Thyroid gland (tissue), 4 donors: ENCODE data around the gene UGGT1. TPM values are rescaled to one million over a fixed set of nuclear protein-coding genes. Genes with fewer than 3 reads are reported as not detected.

Experiments used
- DNase-seq, 2 donors: peaks; one replicate each; pipeline ENCODE4 v3.0.0-alpha.2; 2019
- H3K27ac ChIP-seq, 3 donors: fragments of 200-600 bp; sonication (generic); 1 replicate in 2 of 3; 2 replicates in 1 of 3; pipeline ENCODE4 v1.5.1; 2016 to 2019; ENCODE audit warnings: mild to moderate bottlenecking in 1 of 3, moderate library complexity in 1 of 3
- H3K27me3 ChIP-seq: fragments of 200-600 bp; sonication (generic); one replicate; pipeline ENCODE4 v1.5.1; 2019
- H3K36me3 ChIP-seq, 2 donors: fragments of 200-600 bp; sonication (generic); one replicate each; pipeline ENCODE4 v1.5.1; 2016 to 2019
- H3K4me1 ChIP-seq, 2 donors: fragments of 200-600 bp; sonication (generic); one replicate each; pipeline ENCODE4 v1.5.1; 2017 to 2019
- H3K4me3 ChIP-seq, 3 donors: fragments of 200-600 bp; sonication (generic); replicated peaks in 1 of 3; 1 replicate in 2 of 3; 2 replicates in 1 of 3; pipeline ENCODE4 v1.5.1; 2016; ENCODE audit warnings: mild to moderate bottlenecking in 1 of 3
- H3K9me3 ChIP-seq: fragments of 200-600 bp; sonication (generic); one replicate; pipeline ENCODE4 v1.5.1; 2017
- POLR2A ChIP-seq, 2 donors: fragments of 450-650 bp; IDR thresholded peaks; one replicate each; pipeline ENCODE4 v1.6.1; 2017; ENCODE audit warnings: antibody characterized with exemption in 2 of 2, mild to moderate bottlenecking in 2 of 2, moderate library complexity in 1 of 2
- WGBS, 2 donors: methylation state at CpG; one replicate each; pipeline ENCODE4 v1.1.5; 2017; 5-methylcytosine and 5-hydroxymethylcytosine counted together
- intact Hi-C: fragments of 100-400 bp; cut with DNase I; formaldehyde crosslinking; loops from one replicate; pipeline ENCODE4 v1.15.1; 2023
- total RNA-seq, 4 donors: library from RNA; depleted of rRNA; stranded (reverse); fragments of >200 nt; gene quantifications; one replicate each; pipeline ENCODE4 v1.2.3, GENCODE V29; 2016
- TF ChIP-seq, protein P1 (sequence below), 6 experiments: fragments of 200-600 bp in 3 of 6; fragments of 450-650 bp in 3 of 6; sonication (generic) in 3 of 6; IDR thresholded peaks; one replicate each; pipeline ENCODE4 v1.5.1; 2016 to 2019; ENCODE audit warnings: antibody characterized with exemption in 6 of 6, mild to moderate bottlenecking in 2 of 6, inconsistent platforms in 1 of 6, moderate library complexity in 1 of 6

Gene UGGT1
- total RNA-seq, 4 donors from 2014 or later: 53.1 to 90.7 (median 71.4) TPM

DNA sequence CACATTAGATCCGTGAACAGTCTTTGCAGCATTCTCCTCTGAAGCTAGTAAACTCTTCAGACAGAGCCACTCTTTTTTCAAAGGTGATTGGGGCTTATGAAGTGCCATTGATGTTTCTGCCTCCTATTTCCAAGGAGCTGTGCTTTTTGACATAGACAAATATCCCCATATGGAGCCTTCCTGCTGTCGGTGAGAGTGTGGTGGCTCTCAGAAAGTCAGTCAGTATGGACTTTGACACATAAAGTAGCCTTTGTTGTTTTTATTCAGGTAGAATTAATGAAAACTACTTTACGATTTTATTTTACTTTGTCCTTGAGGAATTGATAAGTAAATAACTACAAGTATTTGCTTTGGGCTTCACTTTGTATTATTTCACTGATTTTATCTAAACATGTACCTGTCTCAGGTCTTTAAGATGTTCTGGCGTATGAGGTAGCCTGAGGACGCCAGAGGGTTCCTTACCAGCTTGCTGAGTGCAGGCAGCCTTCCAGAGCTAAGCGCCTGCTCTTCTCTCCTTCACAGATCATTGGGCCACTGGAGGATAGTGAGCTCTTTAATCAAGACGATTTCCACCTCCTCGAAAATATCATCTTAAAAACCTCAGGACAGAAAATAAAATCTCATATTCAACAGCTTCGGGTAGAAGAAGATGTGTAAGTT, 69.7 kb downstream of the UGGT1 start:
- Histone ChIP-seq H3K9me3 (no peaks in the 10 kb centered on the region), H3K27me3 (no peaks in the 10 kb centered on the region), H3K4me3 (no peak overlapping the region), H3K27ac (no peak overlapping the region), H3K36me3 (peaks cover 19 to 24% of the 10 kb centered on the region in 2 donors), H3K4me1 (no peaks in the 10 kb centered on the region)
- intact Hi-C loops: no loop called here
- TF ChIP-seq, protein P1, sequence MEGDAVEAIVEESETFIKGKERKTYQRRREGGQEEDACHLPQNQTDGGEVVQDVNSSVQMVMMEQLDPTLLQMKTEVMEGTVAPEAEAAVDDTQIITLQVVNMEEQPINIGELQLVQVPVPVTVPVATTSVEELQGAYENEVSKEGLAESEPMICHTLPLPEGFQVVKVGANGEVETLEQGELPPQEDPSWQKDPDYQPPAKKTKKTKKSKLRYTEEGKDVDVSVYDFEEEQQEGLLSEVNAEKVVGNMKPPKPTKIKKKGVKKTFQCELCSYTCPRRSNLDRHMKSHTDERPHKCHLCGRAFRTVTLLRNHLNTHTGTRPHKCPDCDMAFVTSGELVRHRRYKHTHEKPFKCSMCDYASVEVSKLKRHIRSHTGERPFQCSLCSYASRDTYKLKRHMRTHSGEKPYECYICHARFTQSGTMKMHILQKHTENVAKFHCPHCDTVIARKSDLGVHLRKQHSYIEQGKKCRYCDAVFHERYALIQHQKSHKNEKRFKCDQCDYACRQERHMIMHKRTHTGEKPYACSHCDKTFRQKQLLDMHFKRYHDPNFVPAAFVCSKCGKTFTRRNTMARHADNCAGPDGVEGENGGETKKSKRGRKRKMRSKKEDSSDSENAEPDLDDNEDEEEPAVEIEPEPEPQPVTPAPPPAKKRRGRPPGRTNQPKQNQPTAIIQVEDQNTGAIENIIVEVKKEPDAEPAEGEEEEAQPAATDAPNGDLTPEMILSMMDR (IDR thresholded peaks at IDR 0.05): no peak
- TF ChIP-seq POLR2A (IDR thresholded peaks at IDR 0.05): no peak
- no peak for DNase-seq
- 68 to 78% methylated on average over 9 of the region's 9 CpGs for WGBS, 2 donors

DNA sequence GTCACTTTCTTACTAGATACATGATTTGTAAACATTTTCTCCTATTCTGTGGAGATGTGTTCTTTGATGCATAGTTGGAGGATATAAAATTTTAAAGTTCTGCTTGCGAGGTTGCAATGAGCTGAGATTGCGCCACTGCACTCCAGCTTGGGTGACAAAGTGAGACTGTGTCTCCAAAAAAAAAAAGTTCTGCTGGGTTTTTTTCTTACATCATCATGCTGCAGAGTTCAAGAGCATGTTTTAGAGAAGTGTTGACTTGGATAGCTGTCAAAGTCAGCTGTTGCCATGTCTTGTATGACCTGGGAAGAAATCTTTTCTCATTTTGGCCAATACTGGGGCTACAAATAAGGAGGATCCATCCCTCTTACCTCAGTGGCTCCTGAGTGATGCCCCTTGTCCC, 71.3 kb downstream of the UGGT1 start:
- H3K27me3 ChIP-seq: no peaks in the 10 kb centered on the region
- no peak overlapping the region for H3K27ac ChIP-seq
- no peak overlapping the region for H3K4me3 ChIP-seq
- WGBS, 2 donors: 96 to 97% methylated on average over 2 of the region's 2 CpGs
- H3K4me1 ChIP-seq: no peaks in the 10 kb centered on the region
- DNase-seq: no peak
- H3K9me3 ChIP-seq: no peaks in the 10 kb centered on the region
- no peak for TF ChIP-seq POLR2A (IDR thresholded peaks at IDR 0.05)
- TF ChIP-seq, protein P1 (IDR thresholded peaks at IDR 0.05): no peak
- H3K36me3 ChIP-seq: peaks cover 22 to 25% of the 10 kb centered on the region in 2 donors
- intact Hi-C loops: no loop called here

DNA sequence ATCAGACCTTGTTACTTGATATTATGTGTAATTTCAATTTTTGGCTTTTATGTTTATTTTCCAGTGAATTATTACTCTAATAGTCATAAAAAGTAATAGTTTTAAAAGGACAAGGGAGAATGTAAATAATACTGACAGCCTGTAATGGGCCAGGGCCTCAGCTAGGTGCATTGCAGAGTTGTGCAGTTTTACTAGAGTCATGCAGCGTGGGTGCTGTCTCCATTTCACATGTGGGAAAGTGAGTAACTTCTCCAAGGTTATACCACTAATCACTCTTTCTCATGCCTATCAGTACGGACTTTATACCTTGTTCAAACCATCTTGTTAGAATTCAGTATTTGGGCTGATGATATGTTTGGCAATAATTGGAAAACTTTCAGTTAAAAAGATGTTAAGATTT, 73.3 kb downstream of the UGGT1 start:
- Histone ChIP-seq H3K4me1 (no peaks in the 10 kb centered on the region), H3K4me3 (no peak overlapping the region), H3K36me3 (peaks cover 16 to 34% of the 10 kb centered on the region in 2 donors), H3K9me3 (no peaks in the 10 kb centered on the region), H3K27ac (no peak overlapping the region), H3K27me3 (no peaks in the 10 kb centered on the region)
- TF ChIP-seq POLR2A (IDR thresholded peaks at IDR 0.05): no peak
- TF ChIP-seq, protein P1 (IDR thresholded peaks at IDR 0.05): no peak
- WGBS, 2 donors: 97 to 100% methylated on average over 2 of the region's 2 CpGs
- DNase-seq: no peak
- intact Hi-C loops: no loop called here

DNA sequence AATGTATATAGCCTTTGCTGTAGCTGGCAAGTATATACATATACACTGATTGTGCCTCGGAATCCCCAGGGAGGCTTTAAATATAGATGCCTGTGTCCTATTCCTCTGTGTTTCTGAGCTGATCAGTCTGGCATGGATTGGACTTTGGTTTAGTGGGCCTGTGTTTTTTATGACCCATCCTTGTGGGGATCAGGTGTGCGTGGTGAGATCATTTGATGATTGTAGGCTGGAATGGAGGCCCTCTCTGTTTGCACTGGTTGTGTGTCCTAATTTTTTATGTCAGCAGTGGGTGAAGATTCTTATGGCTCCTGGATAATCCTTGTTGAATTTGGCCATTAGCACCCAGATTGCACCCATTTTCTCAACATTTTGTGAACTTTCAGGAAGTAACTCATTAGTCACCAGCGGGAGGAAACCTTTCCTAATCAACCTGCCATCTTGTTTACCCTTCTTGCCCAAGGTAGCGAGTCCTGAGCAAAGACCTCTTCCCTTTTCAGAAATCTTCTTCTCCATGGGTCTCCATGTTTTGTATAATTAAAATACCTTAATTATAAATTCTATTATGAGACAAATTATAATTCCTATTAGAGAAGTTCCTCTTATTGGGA, 75.8 kb downstream of the UGGT1 start:
- no peaks in the 10 kb centered on the region for H3K27me3 ChIP-seq
- WGBS, 2 donors: 94 to 97% methylated on average over 4 of the region's 4 CpGs
- H3K4me3 ChIP-seq: no peak overlapping the region
- TF ChIP-seq, protein P1 (IDR thresholded peaks at IDR 0.05): no peak
- TF ChIP-seq POLR2A (IDR thresholded peaks at IDR 0.05): no peak
- H3K4me1 ChIP-seq: no peaks in the 10 kb centered on the region
- peaks cover 29 to 42% of the 10 kb centered on the region in 2 donors for H3K36me3 ChIP-seq
- no peaks in the 10 kb centered on the region for H3K9me3 ChIP-seq
- no peak for DNase-seq
- no peak overlapping the region for H3K27ac ChIP-seq
- intact Hi-C loops: no loop called here

DNA sequence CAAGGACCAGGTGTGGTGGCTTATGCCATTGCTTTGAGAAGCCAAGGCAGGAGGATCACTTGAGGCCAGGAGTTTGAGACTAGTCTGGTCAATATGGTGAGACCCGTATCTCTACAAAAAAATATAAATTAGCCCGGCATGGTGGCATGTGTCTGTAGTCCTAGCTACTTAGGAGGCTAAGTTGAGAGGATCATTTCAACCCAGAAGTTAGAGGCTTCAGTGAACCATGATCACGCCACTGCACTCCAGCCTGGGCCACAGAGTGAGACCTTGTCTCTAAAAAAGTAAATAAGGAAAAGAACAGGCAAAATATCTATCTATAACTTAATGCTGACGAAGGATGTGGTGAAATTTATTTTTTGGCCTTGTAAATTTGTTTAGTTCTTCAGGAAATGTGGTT, 78.1 kb downstream of the UGGT1 start:
- DNase-seq: no peak
- peaks cover 40 to 62% of the 10 kb centered on the region in 2 donors for H3K36me3 ChIP-seq

More for the DNA sequence above, 78.1 kb downstream of the UGGT1 start:
- intact Hi-C loops: no loop called here
- Histone ChIP-seq H3K9me3 (no peaks in the 10 kb centered on the region), H3K27me3 (no peaks in the 10 kb centered on the region), H3K4me3 (no peak overlapping the region), H3K4me1 (no peaks in the 10 kb centered on the region), H3K27ac (no peak overlapping the region)
- TF ChIP-seq POLR2A (IDR thresholded peaks at IDR 0.05): no peak
- TF ChIP-seq, protein P1 (IDR thresholded peaks at IDR 0.05): no peak
- WGBS, 2 donors: 96 to 97% methylated on average over 4 of the region's 4 CpGs
